Posterior cingulate gyrus (tissue), 11 donors: ENCODE measurements around the gene CDH4.
"Not testable (repeated sequence)": the region's sequence is repeated elsewhere in the genome, so short reads cannot be mapped to it uniquely, and the experiment has no call there.

Experiments
- DNase-seq, 10 donors: peaks; one replicate each; pipeline versions ENCODE4 v3.0.0 to v3.0.0-alpha.2; 2020 to 2021; ENCODE audit warnings: mixed read lengths in 3 of 10
- intact Hi-C: fragments of 100-400 bp; cut with DNase I; formaldehyde crosslinking; loops from one replicate; pipeline ENCODE4 v1.15.1; 2023

Gene CDH4

GRCh38 chr20:61850926-61851900 is 599.2 kb downstream of the CDH4 start:
- intact Hi-C loops: no loop called here
- DNase-seq: peak in 4 of 10 donors; percentile 19 to 69 (median 53)

DNA sequence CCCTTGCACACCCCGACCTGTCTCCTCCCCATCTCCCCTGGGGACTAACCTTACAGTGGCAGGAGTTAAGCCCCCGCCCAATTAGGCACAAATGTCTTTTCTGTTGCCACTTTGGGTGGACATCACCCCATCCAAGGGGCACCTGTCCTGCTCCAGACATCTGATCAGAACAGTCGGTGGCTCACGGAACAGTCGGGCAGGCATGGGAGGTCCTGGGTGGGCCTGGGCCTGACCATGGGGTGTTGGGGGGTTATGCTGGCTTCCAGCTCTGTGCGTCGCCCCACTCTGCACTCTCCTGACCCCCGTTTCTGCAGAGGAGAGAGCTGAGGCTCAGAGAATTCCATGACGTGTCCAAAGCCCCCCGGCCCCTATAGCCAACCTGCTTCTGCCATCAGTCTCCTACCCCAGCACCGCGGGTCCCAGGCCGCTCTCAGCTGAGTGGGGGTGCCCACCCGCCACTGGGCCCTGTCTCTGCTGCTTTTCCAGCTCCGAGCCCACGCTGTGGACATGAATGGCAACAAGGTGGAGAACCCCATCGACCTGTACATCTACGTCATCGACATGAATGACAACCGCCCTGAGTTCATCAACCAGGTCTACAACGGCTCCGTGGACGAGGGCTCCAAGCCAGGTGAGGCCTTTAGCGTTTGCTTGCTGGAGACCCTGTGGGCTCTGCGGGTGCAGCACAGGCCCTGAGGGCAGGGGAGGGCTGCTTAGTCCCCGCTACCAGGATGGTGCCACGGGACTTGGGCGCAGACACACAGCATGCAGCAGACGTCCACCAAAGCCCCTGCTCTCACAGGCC is 600.4 kb downstream of the CDH4 start:
- intact Hi-C loops: no loop called here
- peak in 3 of 10 donors; percentile 1 to 59 (median 37) for DNase-seq

DNA sequence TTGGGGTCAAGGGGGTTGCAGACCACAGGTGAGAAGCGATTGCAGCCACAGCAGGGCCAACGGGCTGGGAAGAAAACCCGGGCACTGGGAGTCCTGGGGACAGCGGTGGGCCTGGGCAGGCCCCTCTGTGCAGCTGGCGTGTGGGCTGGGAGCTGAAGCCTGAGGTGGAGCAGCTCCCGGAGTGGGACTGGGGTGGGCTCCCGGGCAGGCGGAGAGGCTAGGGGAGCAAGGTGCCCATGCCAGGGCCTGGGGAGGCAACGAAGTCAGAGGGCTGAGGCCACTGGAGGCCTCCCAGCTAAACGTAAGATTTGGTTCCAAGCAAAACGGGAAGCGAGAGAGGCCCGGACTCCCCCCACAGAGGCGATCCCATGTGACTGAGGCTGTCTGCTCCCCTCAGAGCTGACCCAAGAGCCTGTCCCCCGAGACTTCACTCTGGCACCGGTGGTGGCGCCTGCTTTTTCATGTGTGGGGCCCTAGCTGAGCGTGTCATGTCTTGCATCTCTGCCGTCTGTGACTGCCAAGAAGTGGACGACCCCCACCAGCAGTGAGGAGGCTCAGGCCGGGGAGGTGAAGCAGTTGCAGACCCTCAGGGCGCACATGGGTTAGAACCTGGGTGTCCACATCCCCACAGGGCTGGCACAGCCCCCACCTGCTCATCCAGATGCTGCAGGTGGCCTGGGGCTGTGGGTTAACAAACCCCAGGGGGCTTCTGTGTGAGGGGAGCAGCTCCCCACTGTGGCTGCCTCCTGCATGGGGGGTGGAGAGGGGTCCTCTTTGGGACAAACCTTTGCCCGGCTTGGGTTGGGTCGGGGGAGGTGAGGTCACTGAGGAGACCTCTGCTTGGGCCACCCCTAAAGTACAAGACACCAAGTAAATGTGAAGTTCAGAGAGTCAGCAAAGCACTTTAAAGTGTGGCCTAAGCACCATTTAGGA is 601.3 kb downstream of the CDH4 start:
- DNase-seq: peak in 2 of 10 donors; percentile 47 to 78
- intact Hi-C loops: no loop called here

DNA sequence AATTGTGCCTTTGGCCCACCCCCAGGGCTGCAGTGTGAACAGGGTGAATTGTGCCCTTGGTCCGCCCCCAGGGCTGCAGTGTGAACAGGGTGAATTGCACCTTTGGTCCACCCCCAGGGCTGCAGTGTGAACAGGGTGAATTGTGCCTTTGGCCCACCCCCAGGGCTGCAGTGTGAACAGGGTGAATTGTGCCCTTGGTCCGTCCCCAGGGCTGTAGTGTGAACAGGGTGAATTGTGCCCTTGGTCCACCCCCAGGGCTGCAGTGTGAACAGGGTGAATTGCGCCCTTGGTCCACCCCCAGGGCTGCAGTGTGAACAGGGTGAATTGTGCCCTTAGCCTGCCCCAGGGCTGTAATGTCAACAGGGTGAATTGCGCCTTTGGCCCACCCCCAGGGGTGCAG is 602.5 kb downstream of the CDH4 start:
- peak in 2 of 10 donors; percentile 24 to 25 for DNase-seq
- intact Hi-C loops: not testable (repeated sequence)

DNA sequence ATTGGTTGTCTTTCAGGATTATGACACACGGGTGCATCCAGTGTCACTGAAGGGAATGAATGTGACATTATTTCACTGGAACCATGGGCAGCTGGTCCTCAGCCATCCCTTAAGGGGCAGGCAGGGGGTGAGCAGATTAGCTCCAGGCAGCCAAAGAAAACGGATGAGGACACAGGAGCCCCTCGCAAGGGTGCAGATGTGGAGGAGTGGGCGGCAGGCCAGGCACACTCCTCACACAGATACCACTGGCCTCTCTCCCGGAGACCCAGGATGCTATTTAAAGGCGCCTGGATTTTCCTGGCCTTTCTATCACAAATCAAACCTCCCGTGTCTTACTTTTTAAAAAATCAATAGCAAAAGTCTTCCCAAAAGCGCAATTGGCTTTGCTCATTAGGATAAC is 603.2 kb downstream of the CDH4 start:
- intact Hi-C loops: no loop called here

GRCh38 chr20:61856626-61857413 is 604.8 kb downstream of the CDH4 start:
- intact Hi-C loops: no loop called here
- peak in 2 of 10 donors; percentile 42 to 55 for DNase-seq

More for the DNA sequence above, 603.2 kb downstream of the CDH4 start:
- DNase-seq: peak in 2 of 10 donors; percentile 15 to 39

DNA sequence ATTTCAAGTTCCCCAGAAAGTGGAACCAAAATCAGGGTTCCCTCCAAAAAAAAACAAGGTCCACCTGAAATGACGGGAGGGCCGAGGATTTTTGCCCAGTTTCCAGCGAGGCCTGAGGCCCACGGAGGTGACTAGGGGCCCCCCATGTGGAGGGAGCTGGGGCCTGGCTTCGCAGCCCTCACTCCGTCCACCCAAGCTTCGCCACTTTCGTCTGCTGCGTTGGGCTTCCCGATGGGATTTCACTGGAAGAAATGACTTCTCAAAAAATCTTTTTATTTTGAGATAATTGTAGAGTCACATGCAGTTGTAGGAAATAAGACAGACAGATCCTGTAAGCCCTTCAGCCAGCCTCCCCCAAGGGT is 605.3 kb downstream of the CDH4 start:
- intact Hi-C loops: no loop called here
- peak in 2 of 10 donors; percentile 63 to 80 for DNase-seq

DNA sequence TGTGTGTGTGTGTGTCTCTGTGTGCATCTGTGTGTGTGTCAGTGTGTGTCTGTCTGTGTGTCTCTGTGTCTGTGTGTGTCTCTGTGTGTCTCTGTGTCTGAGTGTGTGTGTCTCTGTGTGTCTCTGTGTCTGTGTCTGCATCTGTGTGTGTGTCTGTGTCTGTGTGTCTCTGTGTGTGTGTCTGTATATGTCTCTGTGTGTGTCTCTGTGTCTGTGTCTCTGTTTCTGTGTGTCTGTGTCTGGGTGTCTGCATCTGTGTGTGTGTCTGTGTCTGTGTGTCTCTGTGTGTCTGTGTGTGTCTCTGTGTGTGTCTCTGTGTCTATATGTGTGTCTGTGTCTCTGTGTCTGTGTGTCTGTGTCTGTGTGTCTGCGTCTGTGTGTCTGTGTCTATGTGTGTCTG is 605.8 kb downstream of the CDH4 start:
- no peak for DNase-seq
- intact Hi-C loops: no loop called here

DNA sequence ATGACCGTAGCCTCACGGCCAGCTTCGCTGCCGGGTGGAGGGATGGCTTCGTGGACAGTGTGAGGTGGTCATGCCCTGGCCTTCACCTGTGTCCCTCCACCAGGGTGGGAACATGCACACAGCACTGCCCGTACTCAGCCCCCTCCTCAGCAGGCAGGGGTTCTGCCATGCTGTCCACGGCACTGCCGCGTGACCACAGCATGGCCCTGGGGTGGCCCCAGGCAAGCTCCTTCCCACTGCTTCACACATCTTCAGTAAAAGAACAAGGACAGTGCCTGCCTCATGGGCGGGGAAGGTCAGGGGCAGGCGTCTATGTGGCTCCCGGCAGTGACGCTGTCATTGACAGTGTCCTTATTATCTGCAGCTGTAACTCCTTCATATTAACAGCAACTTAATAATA is 607.7 kb downstream of the CDH4 start:
- peak in 1 of 10 donors; percentile 49 for DNase-seq

DNA sequence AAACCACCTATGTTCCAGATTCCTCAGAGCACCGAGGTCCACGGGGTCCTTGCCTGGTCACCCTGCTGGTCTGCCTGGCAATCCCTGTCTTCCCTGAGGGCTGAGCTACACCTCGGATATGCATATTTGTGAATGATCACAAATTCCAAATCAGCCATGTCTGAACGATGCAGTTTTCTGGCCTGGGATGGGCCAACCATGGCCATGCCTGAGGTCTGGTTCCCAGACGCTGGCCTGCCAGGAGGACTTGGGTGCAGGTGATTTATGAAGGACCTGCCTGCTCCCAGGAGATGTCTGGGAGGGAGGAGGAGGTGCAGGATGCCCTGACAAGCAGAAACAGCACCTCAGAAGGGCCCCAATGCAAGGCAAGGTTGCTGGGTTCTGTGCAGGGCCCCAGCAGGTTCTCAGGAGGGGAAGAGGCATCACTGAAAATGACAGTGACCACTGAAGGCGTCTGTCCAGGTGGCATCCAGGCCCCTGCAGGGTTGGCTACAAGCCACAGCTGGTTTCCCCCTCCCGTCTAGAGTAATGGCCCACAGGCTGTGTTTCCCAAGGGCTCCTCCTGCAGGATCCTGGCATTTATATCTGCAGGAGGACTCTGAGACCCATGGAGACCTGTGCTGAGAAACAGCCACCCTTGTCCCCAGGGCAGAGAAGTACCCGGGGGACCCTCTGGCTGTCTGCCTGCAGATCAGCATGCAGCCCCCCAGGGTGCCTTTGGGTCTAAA is 608.4 kb downstream of the CDH4 start:
- intact Hi-C loops: no loop called here
- peak in 1 of 10 donors; percentile 46 for DNase-seq

More for the DNA sequence above, 607.7 kb downstream of the CDH4 start:
- intact Hi-C loops: no loop called here

- intact Hi-C loops: no loop called here
- DNase-seq: peak in 1 of 10 donors; percentile 35
Measured at GRCh38 chr20:61861054-61861841, 609.2 kb downstream of the CDH4 start.

- no peak for DNase-seq
- intact Hi-C loops: no loop called here
Measured at GRCh38 chr20:61861858-61862257, 609.8 kb downstream of the CDH4 start.

DNA sequence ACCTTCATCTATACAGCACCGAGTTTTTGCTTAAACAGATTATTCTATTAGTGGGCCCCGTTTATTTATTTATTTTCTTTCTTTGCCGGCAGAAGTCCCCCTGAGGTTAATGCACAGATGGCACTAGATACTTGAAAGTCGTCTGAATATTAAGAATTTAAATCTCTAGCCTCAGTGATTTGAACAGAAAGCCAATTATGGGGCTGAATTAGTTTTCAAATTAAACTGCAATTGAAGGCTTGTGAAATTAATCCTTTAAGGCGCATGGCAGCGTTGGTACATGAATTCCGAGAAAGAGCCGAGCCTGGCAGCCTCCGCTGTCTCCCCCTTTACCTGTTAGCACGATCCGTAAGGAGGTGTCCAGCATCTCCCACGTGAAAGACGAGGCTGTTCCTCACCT is 610.8 kb downstream of the CDH4 start:
- DNase-seq: no peak
- intact Hi-C loops: no loop called here

DNA sequence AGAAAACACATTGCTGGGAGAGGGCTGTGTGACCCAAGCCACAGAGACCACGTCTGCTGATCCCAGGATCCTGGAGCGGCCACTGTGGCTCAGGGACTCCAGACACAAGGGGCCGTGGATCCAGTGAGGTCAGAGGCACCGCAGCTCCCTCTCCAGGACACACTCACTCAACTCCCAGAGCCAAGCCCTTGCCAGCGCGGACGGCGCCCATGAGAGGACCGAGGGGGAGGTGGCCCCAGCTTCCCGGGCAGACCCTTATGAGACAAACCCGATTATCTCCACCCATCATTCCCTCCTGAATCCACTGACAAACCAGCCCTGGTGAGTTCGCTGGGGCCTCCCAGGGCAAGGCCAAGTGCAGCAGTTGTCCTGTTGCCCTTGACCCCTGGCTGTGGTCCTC is 612.4 kb downstream of the CDH4 start:
- intact Hi-C loops: no loop called here
- DNase-seq: no peak

DNA sequence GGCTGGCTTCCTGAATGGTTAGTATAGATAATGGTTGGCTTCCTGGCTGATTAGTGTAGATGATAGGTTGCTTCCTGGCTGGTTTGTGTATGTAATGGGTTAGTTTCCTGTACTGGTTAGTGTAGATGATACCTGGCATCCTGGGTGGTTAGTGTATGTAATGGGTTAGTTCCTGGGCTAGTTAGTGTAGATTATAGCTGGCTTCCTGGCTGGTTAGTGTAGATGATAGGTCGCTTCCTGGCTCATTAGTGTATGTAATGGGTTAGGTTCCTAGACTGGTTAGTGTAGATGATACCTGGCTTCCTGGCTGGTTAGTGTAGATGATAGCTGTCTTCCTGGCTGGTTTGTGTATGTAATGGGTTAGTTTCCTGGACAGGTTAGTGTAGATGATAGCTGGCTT is 613.3 kb downstream of the CDH4 start:
- intact Hi-C loops: no loop called here
- peak in 1 of 10 donors; percentile 4 for DNase-seq

- DNase-seq: peak in 3 of 10 donors; percentile 4 to 29 (median 16)
- intact Hi-C loops: no loop called here
Measured at GRCh38 chr20:61866165-61866564, 614.1 kb downstream of the CDH4 start.

DNA sequence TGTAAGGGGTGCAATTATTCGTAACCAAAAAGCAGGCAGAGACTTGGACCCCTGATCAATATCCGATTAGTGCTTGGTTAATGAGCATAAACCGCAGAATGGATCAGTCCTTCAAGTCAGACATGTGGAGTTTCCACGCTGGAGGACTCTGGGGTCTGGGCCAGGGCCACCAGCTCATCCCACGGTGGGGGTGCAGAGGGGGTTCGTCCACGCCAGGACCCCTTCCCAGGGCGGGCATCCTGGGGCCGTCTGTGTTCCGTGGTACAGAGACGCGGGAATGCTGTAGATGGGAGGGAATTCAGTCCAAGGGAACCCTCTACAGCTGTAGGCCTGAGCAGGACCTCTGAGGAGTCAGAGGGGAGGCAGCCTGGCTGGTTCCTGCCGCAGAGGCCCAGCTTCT is 615.9 kb downstream of the CDH4 start:
- intact Hi-C loops: no loop called here
- peak in 2 of 10 donors; percentile 65 to 76 for DNase-seq
